ENCODE results near the gene COMMD7. TPM values are rescaled to one million over a fixed set of nuclear protein-coding genes. Genes with fewer than 3 reads are reported as not detected.

COMMD7 gene
- total and polyA plus RNA-seq, 2 of the 4 experiments (the other 2 are of a cell fraction), result 51.8 to 67.5 TPM

GRCh38 chr20:32789896-32790750 is 46.9 kb upstream of the COMMD7 start (continued):
- TF ChIP-seq MXI1 (IDR thresholded peaks at IDR 0.05; ENCODE audit: borderline replicate concordance, low read depth, low read length), result no peak

- Histone ChIP-seq H3K36me3 (ENCODE audit: control insufficient read depth, insufficient read depth, low read length) (peaks cover 4% of the 10 kb centered on the region; the same call in 1 of the 2 replicates), H4K8ac (ENCODE audit: low read depth in 2 of 2, low read length in 2 of 2) (no peak overlapping the region), H3K14ac (replicated peaks; ENCODE audit: low read depth, low read length) (no peak overlapping the region), H2BK5ac (ENCODE audit: low read depth, low read length, poor library complexity, severe bottlenecking) (no peak overlapping the region), H3K4me1 (ENCODE audit: control insufficient read depth, insufficient read depth, low read length) (no peaks in the 10 kb centered on the region), H3K4me3 (ENCODE audit: insufficient read depth, low read depth, low read length) (no peak overlapping the region), H3K9ac (ENCODE audit: low read depth, low read length) (no peak overlapping the region), H2BK120ac (ENCODE audit: low read depth, low read length) (no peak overlapping the region), H3K23ac (ENCODE audit: low read depth, low read length) (no peak overlapping the region), H4K5ac (ENCODE audit: low read depth, low read length) (no peak overlapping the region), H3K4me2 (ENCODE audit: low read depth, low read length) (no peak overlapping the region), H2AFZ (replicated peaks; ENCODE audit: low read length, poor library complexity) (no peak overlapping the region), H3K9me1 (ENCODE audit: insufficient read depth, low read length) (peaks cover 6% of the 10 kb centered on the region; the same call in 1 of the 2 replicates), H2AK9ac (replicated peaks; ENCODE audit: low read depth, low read length, poor library complexity) (no peak overlapping the region), H3K56ac (ENCODE audit: extremely low read depth, insufficient read depth, low read length) (no peak overlapping the region), H4K20me1 (ENCODE audit: insufficient read depth, low read length) (no peaks in the 10 kb centered on the region; the same call in 1 of the 2 replicates), H2BK20ac (ENCODE audit: low read depth, low read length) (no peak overlapping the region), H3K27ac (ENCODE audit: insufficient read depth, low read length) (no peak overlapping the region), H2BK15ac (ENCODE audit: low read depth, low read length) (no peak overlapping the region), H3K79me1 (ENCODE audit: low read depth in 1 of 2, low read length in 2 of 2) (0 out of 4 replicates have a peak, but pooled peaks cover 0 to 3% of the 10 kb centered on the region in 2 experiments), H3K9me3 (ENCODE audit: control insufficient read depth, insufficient read depth, low read length) (no peaks in the 10 kb centered on the region), H4K91ac (ENCODE audit: insufficient read depth, low read depth, low read length) (no peak overlapping the region), H3K4ac (ENCODE audit: low read depth, low read length) (no peak overlapping the region), H3K27me3 (ENCODE audit: control insufficient read depth, insufficient read depth, low read length) (no peaks in the 10 kb centered on the region), H2AK5ac (ENCODE audit: low read depth, low read length) (no peak overlapping the region), H3K18ac (ENCODE audit: low read depth, low read length) (no peak overlapping the region)
- TF ChIP-seq BHLHE40 (IDR thresholded peaks at IDR 0.05; ENCODE audit: low read depth, low read length) (no peak), NFE2L2 (IDR thresholded peaks at IDR 0.05; ENCODE audit: low read depth, low read length) (no peak), SMC3 (IDR thresholded peaks at IDR 0.05; ENCODE audit: low read depth, low read length) (no peak), FOS (IDR thresholded peaks at IDR 0.05; ENCODE audit: low read depth, low read length) (no peak)
- ChIA-PET CTCF (no interaction called here), POLR2A (ENCODE audit: unreplicated experiment) (no interaction called here)
- no peak for ATAC-seq (ENCODE audit: low read depth)
- intact Hi-C loops (cut with micrococcal nuclease) (no loop called here), in situ Hi-C loops (cut with MboI; ENCODE audit: low sequenced_read_pairs) (loop anchor here (10.0 kb wide), 1 partner anchor 158 kb away; no protein-coding TSS in a partner anchor), dilution Hi-C loops (cut with HindIII; ENCODE audit: low sequenced_read_pairs, unreplicated experiment) (no loop called here)
- WGBS, 2 experiments (ENCODE audit: extremely low coverage in 2 of 2, insufficient read length in 1 of 2), result 100% methylated on average over 2 of the region's 16 CpGs; no CpG with 5 or more reads in 1 of the 2 experiments
- no TSS peak for BruUV-seq (replicated peaks)
- DNase-seq, result no peak
These were observed 43.9 kb upstream of the COMMD7 start for GRCh38 chr20:32787168-32787567.

Measured in IMR-90 (cell line).